HUES64 (cell line): ENCODE data around the gene ABCA4.

Source experiments
- H3K27ac ChIP-seq: 2 replicates; pipeline ENCODE4 v1.7.0; 2013; ENCODE audit warnings: low read depth, low read length, inconsistent platforms
- H3K27me3 ChIP-seq: 2 replicates; pipeline ENCODE4 v1.6.1; 2013; ENCODE audit warnings: mild to moderate bottlenecking, low read length; ENCODE audit not compliant: insufficient read depth
- H3K36me3 ChIP-seq: 2 replicates; pipeline ENCODE4 v1.6.1; 2013; ENCODE audit warnings: mild to moderate bottlenecking, low read length; ENCODE audit not compliant: insufficient read depth
- H3K4me1 ChIP-seq: 2 replicates; pipeline ENCODE4 v1.6.1; 2013; ENCODE audit warnings: mild to moderate bottlenecking, low read length, moderate library complexity; ENCODE audit not compliant: insufficient read depth
- H3K4me3 ChIP-seq: 2 replicates; pipeline ENCODE4 v1.5.1; 2013; ENCODE audit warnings: mild to moderate bottlenecking, low read length, moderate library complexity
- H3K9ac ChIP-seq: 2 replicates; pipeline ENCODE4 v1.6.1; 2013; ENCODE audit warnings: mild to moderate bottlenecking, low read depth, low read length
- H3K9me3 ChIP-seq: 2 replicates; pipeline ENCODE4 v1.6.1; 2013; ENCODE audit warnings: low read depth, low read length; ENCODE audit not compliant: insufficient read depth
- WGBS: fragments of 150-250, 120-280 bp; methylation state at CpG from one replicate; pipeline ENCODE4 v1.1.7; 2013; ENCODE audit warnings: missing lambda C conversion rate; 5-methylcytosine and 5-hydroxymethylcytosine counted together

The ABCA4 gene

GRCh38 chr1:94095112-94095637 lies 25.8 kb downstream of the ABCA4 start:
- Histone ChIP-seq H3K27me3 (no peaks in the 10 kb centered on the region), H3K36me3 (no peaks in the 10 kb centered on the region), H3K4me3 (no peak overlapping the region), H3K27ac (no peak overlapping the region), H3K9me3 (no peaks in the 10 kb centered on the region), H3K4me1 (peaks cover 38% of the 10 kb centered on the region), H3K9ac (no peak overlapping the region)
- 90% methylated on average over 21 of the region's 21 CpGs for WGBS

GRCh38 chr1:94094469-94095111 lies 26.4 kb downstream of the ABCA4 start:
- H3K27ac ChIP-seq: peak overlapping the region; percentile 20
- no peaks in the 10 kb centered on the region for H3K9me3 ChIP-seq
- no peak overlapping the region for H3K9ac ChIP-seq
- no peaks in the 10 kb centered on the region for H3K27me3 ChIP-seq
- no peaks in the 10 kb centered on the region for H3K36me3 ChIP-seq
- peaks cover 38% of the 10 kb centered on the region for H3K4me1 ChIP-seq
- 68% methylated on average over 14 of the region's 14 CpGs for WGBS
- H3K4me3 ChIP-seq: no peak overlapping the region

- peak overlapping the region; percentile 20 for H3K27ac ChIP-seq
- H3K4me1 ChIP-seq: peaks cover 38% of the 10 kb centered on the region
- WGBS: 73% methylated on average over 6 of the region's 6 CpGs
- H3K36me3 ChIP-seq: no peaks in the 10 kb centered on the region
- H3K9ac ChIP-seq: no peak overlapping the region
- no peak overlapping the region for H3K4me3 ChIP-seq
- no peaks in the 10 kb centered on the region for H3K27me3 ChIP-seq
- no peaks in the 10 kb centered on the region for H3K9me3 ChIP-seq
Measured at GRCh38 chr1:94093996-94094395, 27.0 kb downstream of the ABCA4 start.

- H3K4me1 ChIP-seq: peaks cover 38% of the 10 kb centered on the region
Measured at GRCh38 chr1:94093396-94093795, 27.6 kb downstream of the ABCA4 start.

GRCh38 chr1:94092210-94092613 lies 28.7 kb downstream of the ABCA4 start:
- H3K9ac ChIP-seq: no peak overlapping the region
- 45% methylated on average over 4 of the region's 4 CpGs for WGBS
- H3K36me3 ChIP-seq: no peaks in the 10 kb centered on the region
- H3K4me1 ChIP-seq: peaks cover 38% of the 10 kb centered on the region
- H3K27me3 ChIP-seq: no peaks in the 10 kb centered on the region; the same call in 1 of the 2 replicates
- H3K4me3 ChIP-seq: no peak overlapping the region
- H3K9me3 ChIP-seq: no peaks in the 10 kb centered on the region
- no peak overlapping the region for H3K27ac ChIP-seq

More at GRCh38 chr1:94093396-94093795, 27.6 kb downstream of the ABCA4 start:
- Histone ChIP-seq H3K27ac (no peak overlapping the region), H3K9ac (no peak overlapping the region), H3K9me3 (no peaks in the 10 kb centered on the region), H3K27me3 (no peaks in the 10 kb centered on the region; the same call in 1 of the 2 replicates), H3K4me3 (no peak overlapping the region), H3K36me3 (no peaks in the 10 kb centered on the region)
- 79% methylated on average over 4 of the region's 4 CpGs for WGBS

GRCh38 chr1:94090761-94091160 lies 30.2 kb downstream of the ABCA4 start:
- 64% methylated on average over 3 of the region's 3 CpGs for whole genome bisulfite sequencing
- Histone ChIP-seq H3K9me3 (no peaks in the 10 kb centered on the region), H3K4me1 (peaks cover 38% of the 10 kb centered on the region), H3K4me3 (no peak overlapping the region), H3K36me3 (no peaks in the 10 kb centered on the region), H3K9ac (no peak overlapping the region), H3K27me3 (no peaks in the 10 kb centered on the region; the same call in 1 of the 2 replicates), H3K27ac (no peak overlapping the region)

GRCh38 chr1:94087193-94087592 lies 33.8 kb downstream of the ABCA4 start:
- Histone ChIP-seq H3K4me1 (peaks cover 7% of the 10 kb centered on the region), H3K27me3 (peaks cover 6% of the 10 kb centered on the region; the same call in 1 of the 2 replicates), H3K9me3 (no peaks in the 10 kb centered on the region), H3K27ac (no peak overlapping the region), H3K9ac (no peak overlapping the region), H3K36me3 (no peaks in the 10 kb centered on the region), H3K4me3 (no peak overlapping the region)
- 90% methylated on average over 2 of the region's 2 CpGs for WGBS

GRCh38 chr1:94084547-94084946 lies 36.4 kb downstream of the ABCA4 start:
- Histone ChIP-seq H3K27ac (no peak overlapping the region), H3K9me3 (no peaks in the 10 kb centered on the region), H3K9ac (no peak overlapping the region), H3K4me1 (no peaks in the 10 kb centered on the region; the same call in 1 of the 2 replicates), H3K27me3 (peaks cover 6% of the 10 kb centered on the region; the same call in 1 of the 2 replicates), H3K36me3 (no peaks in the 10 kb centered on the region), H3K4me3 (no peak overlapping the region)
- 96% methylated on average over 6 of the region's 6 CpGs for WGBS

GRCh38 chr1:94084085-94084484 lies 36.9 kb downstream of the ABCA4 start:
- Histone ChIP-seq H3K4me1 (peaks cover 2% of the 10 kb centered on the region; the same call in 1 of the 2 replicates), H3K27me3 (peaks cover 6% of the 10 kb centered on the region; the same call in 1 of the 2 replicates), H3K9me3 (no peaks in the 10 kb centered on the region), H3K9ac (no peak overlapping the region), H3K36me3 (no peaks in the 10 kb centered on the region), H3K27ac (no peak overlapping the region), H3K4me3 (no peak overlapping the region)

GRCh38 chr1:94083681-94084080 lies 37.3 kb downstream of the ABCA4 start:
- 94% methylated on average over 4 of the region's 4 CpGs for WGBS
- Histone ChIP-seq H3K27ac (no peak overlapping the region), H3K27me3 (peaks cover 6% of the 10 kb centered on the region; the same call in 1 of the 2 replicates), H3K4me3 (no peak overlapping the region), H3K9me3 (no peaks in the 10 kb centered on the region), H3K36me3 (no peaks in the 10 kb centered on the region), H3K4me1 (peaks cover 6% of the 10 kb centered on the region; the same call in 1 of the 2 replicates), H3K9ac (no peak overlapping the region)

- Histone ChIP-seq H3K27me3 (peaks cover 9% of the 10 kb centered on the region; the same call in 1 of the 2 replicates), H3K4me1 (peaks cover 8% of the 10 kb centered on the region; the same call in 1 of the 2 replicates), H3K9ac (no peak overlapping the region), H3K9me3 (no peaks in the 10 kb centered on the region), H3K27ac (no peak overlapping the region), H3K36me3 (no peaks in the 10 kb centered on the region), H3K4me3 (no peak overlapping the region)
- 94% methylated on average over 7 of the region's 7 CpGs for WGBS
Measured at GRCh38 chr1:94081566-94082344, 39.2 kb downstream of the ABCA4 start.
